Ovary (tissue), 3 donors: ENCODE data around the gene ZNF385A.

Experiments used
- CTCF ChIP-seq, 3 donors: fragments of 450-650 bp in 2 of 3; fragments of 200-600 bp in 1 of 3; IDR thresholded peaks; one replicate each; pipeline versions ENCODE4 v1.5.1 to v1.8.0; 2016 to 2022; ENCODE audit warnings: antibody characterized with exemption in 3 of 3, mild to moderate bottlenecking in 1 of 3
- POLR2A ChIP-seq: fragments of 450-650 bp; IDR thresholded peaks from one replicate; pipeline ENCODE4 v1.6.1; 2017; ENCODE audit warnings: antibody characterized with exemption, mild to moderate bottlenecking, moderate library complexity
- donor health status: DM: no; HTN: no; CAD: no.

- TF ChIP-seq POLR2A (no peak), CTCF (IDR thresholded peaks at IDR 0.05) (no peak)
Observed at GRCh38 chr12:54398218-54398617, 13.7 kb upstream of the ZNF385A start.
